Amniotic stem cell (primary cell): ENCODE results near the gene GREM2.

Experiments used
- DNase-seq: peaks from one replicate; lab custom pipeline; 2025; lab: John Stamatoyannopoulos, UW

The GREM2 gene

DNA sequence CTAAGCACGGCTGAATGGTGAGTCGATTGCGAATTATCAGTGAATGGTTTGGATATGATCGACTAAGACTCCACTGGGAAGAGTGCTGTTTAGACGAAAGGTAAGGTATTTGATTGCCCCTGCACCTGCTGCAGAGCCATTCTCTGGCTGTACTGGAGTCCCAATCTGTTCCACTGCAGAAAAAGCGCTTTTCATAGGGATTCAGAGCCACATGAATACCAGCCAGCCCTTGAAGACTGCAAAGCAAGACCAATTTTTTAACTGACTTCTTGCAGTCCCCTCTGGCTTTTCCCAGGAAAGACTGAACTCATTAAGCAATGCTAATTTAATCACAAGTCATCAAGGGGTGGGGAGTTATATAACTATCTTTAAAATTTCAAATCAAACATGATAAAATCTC lies 1.3 kb downstream of the GREM2 start:
- no peak for DNase-seq

DNA sequence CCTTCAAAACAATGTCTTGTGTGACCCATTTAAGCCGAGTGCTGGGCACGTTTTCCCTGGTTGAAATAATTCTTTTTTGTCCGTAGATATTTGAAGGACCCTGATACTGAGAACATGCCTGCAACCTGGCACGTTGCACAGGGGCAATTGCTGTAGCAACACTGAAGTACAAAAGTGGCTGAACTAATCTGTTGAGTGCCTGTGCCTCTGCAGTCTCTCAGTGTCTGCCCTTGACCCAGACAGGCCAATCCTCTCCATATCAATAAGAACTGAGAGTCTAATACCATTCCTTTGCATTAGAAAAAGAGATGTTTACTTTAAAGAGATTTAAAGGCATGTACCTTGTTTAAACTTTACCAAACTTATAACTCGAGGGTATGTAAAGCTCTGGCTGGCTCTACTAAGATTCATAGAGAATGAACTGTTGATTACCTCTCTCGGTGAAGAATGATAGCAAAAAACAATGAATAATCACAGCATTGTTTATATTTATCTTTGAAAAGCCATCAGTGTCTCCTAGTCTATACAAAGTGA lies 2.4 kb downstream of the GREM2 start:
- DNase-seq, result no peak

DNA sequence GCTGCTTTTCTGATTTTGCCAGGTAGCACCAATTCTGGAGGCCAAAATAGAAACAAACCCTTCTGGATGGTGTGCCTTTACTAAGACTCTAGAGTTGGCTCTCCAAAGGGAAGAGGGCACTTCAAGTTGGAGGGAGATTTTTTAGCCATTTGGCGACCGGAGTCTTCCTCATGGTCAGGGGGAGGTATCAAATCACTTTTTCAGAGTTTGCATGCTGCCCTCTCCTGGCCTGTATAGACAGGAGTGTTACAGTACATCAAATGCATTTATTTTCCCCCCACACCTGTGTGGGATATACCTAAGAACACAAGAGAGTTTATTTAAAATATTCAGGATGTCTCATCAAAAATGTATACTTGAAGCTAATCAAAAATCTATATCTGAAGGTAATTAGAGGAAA lies 3.2 kb downstream of the GREM2 start:
- no peak for DNase-seq

DNA sequence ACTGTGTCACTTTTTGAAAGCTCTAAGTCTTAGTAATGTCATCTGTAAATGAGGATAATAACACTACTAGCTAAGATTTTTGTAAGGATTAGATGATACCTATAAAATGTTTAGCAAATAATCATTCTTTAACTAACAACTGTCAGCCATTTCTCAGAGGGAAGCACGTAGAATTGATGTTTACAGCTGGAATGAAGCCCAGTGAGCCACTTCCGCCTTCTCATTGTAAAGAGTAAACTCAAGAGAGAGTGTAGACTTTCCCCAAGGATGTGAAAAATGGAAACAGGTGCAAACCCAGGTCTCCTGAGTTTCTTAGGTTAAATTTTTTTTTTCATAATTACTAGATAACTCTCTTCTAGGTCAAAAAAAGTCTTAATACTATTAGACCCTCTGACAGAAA lies 4.9 kb downstream of the GREM2 start:
- DNase-seq, result no peak

DNA sequence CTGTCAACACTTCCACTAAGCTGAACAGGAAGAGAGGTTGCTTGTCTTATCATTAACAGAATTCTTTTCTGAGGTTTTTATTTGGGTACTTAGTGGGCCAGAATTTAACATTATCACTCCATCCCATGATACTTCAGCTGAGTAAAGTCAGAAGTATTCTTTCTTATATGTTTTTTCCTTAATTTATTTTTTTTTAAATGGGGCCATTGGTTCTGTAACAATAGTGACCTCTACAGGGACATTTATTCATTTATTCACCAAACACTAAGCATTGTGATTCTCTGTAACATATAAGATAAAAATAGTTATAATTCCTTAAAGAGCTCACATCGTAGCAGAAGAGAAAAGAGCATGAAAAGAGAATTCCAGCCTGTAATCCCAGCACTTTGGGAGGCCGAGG lies 9.8 kb downstream of the GREM2 start:
- DNase-seq, result no peak

DNA sequence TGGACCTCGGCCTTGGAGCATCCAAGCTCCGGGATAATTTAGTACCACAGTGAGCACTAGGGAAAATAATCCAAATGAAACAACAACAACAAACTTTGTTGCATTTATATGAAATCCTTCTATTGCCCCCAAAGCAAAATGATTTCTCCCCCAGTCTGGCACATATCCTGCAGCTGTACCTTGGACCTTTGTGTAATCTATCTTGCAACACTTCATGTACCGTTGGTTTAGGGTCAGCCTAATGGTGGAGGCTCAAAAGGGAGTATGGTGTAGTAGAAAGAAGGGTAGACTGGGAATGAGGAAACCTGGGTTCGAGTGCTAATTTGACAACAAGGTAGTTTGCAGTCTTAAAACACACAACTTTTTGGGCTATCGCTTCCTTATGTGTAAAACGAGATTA lies 12.1 kb downstream of the GREM2 start:
- DNase-seq, result no peak

DNA sequence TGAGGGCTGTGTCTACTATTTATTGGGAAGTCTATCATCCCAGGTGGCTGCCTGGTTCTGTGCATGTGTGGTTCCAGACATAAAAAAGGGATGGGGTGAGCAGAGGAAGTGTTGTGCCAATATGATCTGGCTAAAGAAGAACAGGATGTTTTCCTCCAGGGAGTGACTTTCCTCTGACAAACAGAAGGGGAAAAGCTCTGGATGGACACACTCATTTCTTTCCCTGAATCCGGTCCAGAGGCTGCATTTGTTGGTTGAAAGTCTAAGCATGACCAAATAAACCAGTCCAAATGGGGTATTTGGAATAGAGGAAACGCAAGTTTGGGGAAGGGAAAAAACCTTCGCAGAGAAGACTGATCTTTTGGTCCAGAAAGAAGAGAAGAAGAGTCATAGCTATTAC lies 12.7 kb downstream of the GREM2 start:
- DNase-seq, result no peak

DNA sequence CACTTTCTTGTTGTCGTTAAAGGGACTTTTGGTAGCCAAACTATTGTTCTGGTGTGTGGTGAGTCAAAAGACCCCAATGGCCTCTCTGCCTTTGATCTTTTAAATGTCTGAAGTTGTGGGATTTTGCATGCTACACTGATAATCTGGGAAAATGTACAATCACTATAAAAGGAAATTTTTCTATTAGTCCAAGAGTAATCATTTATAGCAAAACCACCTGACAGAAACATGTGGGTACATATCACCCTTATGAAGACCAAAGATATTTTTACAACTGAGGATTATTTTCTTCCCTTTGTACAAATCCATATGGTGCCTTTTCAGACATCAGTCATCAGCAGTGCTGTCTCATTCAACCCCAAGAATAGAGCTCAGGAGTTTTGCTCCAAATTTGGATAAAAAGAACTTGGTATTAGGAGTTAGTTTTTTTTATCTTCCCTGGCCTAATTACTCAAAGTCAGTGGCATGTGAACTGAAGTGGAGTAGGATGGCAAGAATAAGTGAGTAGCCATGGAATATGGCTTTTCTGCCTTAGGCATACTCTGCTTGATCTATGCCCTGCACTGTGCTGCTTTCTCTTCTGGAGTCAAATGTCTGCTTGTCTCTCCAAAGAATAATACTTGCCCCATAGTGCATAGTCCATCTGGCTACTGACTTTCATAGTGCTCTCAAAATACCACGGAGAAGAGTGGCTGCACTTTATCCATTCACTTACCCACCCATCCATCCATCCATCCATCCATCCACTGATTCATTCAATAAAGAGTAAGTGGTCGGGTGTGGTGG lies 13.5 kb downstream of the GREM2 start:
- no peak for DNase-seq

DNA sequence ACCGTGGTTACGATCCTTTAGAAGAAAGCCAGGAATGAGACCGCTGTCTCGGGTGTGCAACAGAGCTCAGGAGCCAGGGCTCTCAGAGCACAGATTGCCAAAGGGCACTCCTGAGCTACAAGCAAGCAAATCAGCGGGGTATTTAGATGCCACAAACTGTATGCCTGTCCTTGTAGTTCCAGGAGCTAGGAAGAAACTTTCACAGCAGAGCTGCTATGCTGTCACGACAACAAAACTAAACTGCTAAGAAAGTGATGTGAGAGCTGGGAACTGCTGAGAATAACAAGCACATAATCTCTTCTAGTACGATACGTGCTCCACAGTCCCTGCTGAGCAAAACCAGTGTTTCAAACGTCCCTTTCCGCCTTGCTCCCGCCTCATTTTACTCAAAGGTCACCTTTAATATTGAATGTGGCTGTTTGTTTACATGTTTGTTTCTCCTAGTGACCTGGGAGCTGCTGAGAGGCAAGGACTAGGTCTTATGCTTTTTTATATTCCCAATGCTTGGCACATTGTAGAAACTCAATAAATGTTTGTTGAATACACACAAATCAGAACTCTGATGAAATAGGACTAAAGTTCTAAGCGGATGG lies 14.7 kb downstream of the GREM2 start:
- no peak for DNase-seq

DNA sequence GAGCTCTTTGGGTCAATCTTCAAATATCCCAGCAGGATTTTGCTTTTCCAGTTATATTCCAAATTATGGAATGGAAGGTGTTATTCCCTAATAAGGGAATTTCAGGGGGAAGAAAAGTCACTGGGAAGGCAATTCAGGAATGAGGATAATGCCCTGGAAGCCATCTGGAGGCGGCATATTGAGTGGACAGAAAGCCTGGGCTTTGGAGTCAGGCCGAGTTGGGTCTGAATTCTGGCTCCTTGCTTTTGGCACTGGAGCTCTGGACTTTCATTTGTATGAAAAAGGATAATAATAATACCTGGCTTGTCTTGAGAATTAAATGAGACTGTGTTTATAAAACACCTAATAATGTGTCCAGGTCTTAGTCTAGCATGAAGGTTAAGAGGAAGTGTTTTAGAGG lies 16.5 kb downstream of the GREM2 start:
- DNase-seq, result no peak

DNA sequence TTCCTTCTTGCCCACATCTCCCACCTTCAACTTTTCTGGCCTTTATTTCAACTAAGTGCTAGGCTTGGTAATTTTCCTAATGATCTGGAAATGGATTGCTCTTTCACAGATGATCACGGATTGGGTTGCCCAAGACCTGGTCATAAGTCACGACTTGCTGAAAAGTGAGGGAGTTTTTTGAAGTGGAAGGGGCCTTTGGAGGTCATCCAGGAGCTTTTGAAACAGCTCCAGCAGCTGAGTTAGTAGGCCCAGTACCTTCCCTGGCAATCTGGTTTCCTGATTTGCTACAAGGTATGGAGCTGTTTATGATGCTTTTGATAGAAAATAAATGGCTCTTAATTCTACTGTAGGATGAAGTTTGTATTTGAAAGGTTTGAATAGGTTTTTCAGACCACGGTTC lies 20.4 kb downstream of the GREM2 start:
- no peak for DNase-seq

DNA sequence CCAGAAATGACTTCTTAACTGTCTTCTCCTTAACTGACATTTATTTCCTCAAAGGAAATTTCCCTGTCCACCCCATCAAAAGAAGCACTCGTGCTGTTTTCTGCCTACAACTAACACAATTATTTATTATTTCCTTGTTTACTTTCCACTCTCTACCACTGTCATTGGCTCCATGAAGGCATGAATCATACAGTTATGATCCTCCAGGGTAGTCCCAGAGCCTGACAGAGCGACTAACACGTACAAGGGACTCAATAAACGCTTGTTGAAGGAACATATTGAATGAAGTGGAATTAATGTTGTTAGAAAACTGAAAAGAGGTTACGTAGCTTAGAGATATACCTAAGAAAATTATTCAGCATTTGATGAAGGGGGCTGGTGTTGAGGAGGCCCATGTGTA lies 20.9 kb downstream of the GREM2 start:
- no peak for DNase-seq

DNA sequence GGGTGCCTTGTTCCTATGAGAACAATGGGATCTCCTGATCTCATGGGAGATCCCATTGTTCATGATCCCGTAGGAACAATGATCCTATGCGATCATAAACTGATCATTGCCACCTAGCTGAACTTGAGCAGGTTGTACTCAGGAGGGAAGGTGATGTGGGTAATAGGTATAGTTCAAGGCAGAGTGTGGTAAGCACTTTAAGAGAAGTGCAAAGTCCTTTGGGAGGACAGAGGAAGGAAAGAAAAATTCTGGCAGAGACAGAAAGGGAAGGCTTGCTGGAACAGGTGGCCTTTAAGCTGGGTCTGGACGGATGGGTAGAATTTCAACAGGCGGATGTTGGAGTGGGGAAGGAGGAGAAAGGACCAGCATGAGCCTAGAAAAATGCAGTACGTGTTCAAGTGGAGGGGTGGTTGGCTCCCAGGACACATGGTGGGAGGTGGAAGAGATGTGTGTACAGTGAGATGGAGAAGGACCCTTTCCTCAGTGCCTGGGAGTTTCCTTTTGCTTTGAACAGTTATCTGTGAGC lies 22.3 kb downstream of the GREM2 start:
- no peak for DNase-seq

DNA sequence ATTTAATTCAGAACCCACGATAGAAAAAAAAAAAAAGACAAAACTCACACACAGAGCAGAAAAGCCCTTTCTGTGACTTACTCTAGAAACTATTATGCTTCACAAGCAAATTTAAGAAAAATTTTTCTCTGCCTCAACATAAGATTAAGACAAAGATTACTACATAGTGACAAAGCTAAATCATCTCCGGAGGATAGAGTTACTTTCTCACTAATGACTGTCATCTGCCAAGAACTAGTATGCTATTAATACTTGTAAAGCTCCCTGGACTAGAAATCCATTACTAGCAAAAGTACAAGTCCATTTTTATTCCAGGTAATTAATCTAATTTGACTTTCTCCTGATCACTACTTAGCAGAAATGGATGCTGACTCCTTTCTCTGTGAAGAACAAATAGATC lies 25.9 kb downstream of the GREM2 start:
- no peak for DNase-seq

DNA sequence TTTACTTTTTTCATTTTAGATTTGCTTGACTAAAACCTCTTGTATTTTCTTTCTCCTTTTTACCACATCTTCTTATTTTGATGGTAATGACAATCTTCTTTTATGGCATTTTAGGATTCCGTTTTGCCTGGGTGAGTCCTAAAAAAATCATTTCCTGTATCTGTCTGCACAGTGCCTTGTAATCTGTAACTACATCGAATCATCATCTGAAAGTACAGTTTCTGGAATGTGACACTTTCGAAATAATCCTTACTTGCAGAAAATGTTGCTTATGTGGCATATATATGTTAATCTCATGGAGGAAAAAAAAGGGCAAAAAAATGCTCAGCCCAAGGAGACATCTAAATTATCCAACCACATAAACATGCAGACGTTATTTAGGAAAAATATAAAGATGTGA lies 29.0 kb downstream of the GREM2 start:
- DNase-seq, result no peak

DNA sequence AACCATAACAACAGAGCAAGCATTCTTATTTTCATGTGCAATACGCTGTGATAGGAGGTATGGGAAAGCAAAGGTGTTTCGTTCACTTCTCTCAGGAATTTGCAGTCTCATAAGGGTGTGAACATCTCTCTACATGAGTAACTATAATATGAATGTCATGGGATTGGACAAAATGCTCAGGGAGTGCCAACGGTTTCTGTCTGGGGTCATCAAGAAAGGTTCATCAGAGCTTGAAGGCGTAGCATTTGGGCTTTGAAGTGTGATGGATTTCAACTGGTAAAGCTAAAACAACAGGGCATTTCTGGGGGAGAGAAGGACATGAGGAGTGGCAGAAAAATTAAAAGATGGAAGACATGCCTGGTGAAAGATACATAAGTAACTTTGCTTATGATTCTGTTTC lies 32.4 kb downstream of the GREM2 start:
- DNase-seq, result no peak

DNA sequence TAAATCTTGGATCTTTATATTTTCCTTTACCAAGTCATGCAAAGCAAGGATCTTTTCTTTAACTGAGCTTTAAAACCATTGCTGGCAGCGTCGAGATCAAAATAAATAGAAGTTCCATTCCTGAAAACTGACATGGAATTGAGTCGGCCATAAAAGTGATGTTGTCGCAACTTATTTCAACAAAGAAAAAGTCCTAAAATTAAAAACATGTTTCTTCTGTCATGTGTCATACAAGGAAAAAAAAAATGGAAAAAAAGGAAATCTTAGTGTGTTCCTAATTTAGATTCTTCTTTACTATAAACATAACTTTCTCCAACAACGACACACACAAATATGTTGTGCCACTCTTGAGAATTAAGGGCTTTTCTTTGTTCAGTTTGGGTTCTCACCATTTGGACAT lies 34.9 kb downstream of the GREM2 start:
- no peak for DNase-seq

DNA sequence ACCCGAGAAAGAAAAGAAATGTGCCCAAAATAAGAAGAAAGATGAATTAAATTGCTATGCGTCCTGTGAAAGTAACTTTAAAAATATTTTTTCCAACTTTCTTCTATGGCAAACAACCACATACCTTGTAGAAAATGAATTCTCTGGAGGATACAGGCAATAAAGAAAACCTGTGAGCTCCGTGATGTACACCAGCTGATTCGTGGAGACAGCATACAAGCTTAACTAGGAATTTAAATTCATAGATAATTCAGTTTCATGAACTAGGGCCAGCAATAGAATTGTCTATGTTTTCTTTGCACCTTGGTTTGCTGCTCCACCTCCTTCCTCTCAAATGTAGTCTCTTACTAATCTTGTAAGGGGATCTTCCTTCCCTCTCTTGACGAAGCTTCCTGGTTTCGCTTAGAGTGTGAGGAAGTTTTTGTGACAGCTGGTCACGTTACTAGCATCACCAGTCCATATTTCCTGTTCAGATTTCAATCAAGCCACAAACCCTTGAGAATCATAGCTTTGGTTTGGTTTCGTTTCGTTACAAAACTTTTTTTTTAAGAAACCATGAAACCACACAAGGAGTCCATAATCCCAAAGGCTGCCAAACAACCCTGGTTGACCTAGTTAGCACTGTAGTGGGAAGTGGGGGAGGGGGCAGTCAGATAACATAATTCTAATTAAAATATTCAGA lies 35.8 kb downstream of the GREM2 start:
- DNase-seq, result no peak

DNA sequence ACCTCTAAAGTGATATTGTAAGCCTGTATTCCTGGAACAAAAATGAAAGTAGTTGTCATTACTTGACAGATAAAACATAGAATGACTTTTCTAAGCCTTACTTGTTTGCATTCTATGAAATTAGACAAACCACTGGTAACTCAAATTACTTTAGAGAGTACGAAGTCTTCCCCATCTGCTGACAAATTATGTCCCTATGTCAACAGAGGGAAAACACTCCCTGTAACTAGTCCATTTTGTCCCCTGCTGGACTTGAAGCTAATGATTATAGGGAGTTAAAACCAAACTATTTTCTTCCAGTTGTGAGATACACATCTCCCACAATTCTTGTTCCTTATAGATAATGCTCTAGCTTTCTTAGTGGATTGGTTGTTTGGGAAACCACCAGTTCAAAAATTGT lies 39.6 kb downstream of the GREM2 start:
- DNase-seq, result no peak

DNA sequence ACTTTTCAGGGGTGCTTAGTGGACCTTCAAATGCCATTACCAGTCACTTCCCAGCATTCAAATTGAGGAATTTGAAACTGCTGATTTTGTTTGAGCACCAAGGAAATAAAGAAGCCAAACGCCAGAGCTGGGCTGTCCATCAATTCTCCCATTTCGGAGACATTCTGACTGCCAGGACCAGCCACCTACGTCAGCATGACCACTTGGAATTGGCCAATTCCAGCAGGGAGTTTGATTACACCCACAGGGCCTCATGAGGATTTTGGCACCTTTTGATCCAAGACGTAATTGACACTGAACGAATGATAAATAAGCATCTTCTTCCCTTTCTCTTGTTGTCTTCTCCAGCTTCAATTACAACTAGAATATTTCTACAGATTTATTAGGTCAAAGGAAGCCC lies 40.2 kb downstream of the GREM2 start:
- no peak for DNase-seq

DNA sequence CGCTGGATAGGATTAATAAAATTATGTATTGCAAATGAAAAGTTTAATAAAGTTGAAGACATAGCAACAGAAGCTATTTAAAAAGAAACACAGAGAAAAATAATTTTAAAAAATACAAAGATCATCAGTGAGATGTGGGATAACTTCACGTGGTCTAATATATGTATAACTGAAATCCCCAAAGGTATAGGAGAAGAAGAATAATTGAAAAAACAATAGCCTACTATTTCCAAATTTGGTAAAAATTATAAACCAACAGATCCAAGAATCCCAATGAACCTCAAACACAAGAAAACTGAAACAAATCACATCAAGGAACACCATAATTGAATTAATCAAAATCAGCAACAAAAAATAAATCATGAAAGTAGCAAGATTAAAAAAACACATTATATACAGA lies 44.9 kb downstream of the GREM2 start:
- DNase-seq, result no peak

DNA sequence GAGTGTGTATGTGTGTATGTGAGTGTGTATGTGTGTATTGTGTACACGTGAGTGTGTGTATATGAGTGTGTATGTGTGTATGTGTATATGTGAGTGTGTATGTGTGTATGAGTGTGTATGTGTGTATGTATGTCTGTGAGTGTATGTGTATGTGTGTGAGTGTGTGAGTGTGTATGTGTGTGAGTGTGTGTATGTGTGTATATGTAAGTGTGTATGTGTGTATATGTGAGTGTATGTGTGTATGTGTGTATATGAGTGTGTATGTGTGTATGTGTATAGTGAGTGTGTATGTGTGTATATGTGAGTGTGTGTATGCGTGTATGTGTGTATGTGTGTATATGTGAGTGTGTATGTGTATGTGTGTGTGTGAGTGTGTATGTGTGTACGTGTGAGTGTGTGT lies 49.2 kb downstream of the GREM2 start:
- no peak for DNase-seq

DNA sequence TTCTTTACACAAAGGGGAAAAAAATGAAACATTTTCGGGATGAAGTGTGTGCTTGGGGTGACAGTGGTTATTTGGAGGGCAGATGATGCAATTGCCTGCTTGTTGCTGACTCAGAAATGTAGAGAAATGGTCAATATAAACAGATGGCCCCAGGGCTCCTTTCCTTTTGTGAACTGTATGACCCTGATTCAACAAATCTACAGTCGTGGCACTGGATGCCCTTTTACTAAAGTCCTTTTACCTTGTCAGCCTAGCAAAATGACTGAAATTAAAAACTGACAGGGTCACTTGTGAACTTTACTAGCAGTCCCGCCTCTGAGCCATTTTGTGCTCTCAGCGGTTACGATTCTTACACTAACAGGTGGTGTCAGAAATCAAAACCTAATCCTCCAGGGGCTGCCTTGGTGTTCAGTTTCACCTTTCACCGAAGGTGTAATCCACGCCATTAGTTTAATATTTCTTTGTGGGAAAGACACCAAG lies 49.8 kb downstream of the GREM2 start:
- DNase-seq, result no peak
